Measurements from ENCODE around the gene NPAS3.

NPAS3 gene

GRCh38 chr14:33491112-33491511, 552.4 kb downstream of the NPAS3 start:
- H3K9me2 ChIP-seq (replicated peaks; ENCODE audit: low read depth, low read length) = no peaks in the 10 kb centered on the region

GRCh38 chr14:33492491-33492890, 553.8 kb downstream of the NPAS3 start:
- Histone ChIP-seq H3K9me2 (replicated peaks; ENCODE audit: low read depth, low read length) (no peaks in the 10 kb centered on the region), H3K79me2 (ENCODE audit: insufficient read depth, low read length) (no peaks in the 10 kb centered on the region), H3K9ac (ENCODE audit: low read depth, low read length, poor library complexity, severe bottlenecking) (no peak overlapping the region), H3K9me3 (ENCODE audit: insufficient read depth, low read depth, low read length) (no peaks in the 10 kb centered on the region), H3K4me2 (ENCODE audit: low read depth, low read length, poor library complexity, severe bottlenecking) (no peak overlapping the region), H2AFZ (ENCODE audit: low read length) (no peak overlapping the region), H3F3A (ENCODE audit: low read depth) (no peaks in the 10 kb centered on the region), H3K4me3 (ENCODE audit: low read length, poor library complexity, severe bottlenecking) (no peak overlapping the region), H3K4me1 (ENCODE audit: insufficient read depth, low read length, poor library complexity, severe bottlenecking) (no peaks in the 10 kb centered on the region), H3K27me3 (ENCODE audit: insufficient read depth, low read length, poor library complexity, severe bottlenecking) (no peaks in the 10 kb centered on the region), H4K20me1 (ENCODE audit: insufficient read depth, low read length, poor library complexity, severe bottlenecking) (no peaks in the 10 kb centered on the region), H3K36me3 (ENCODE audit: insufficient read depth, low read length) (no peaks in the 10 kb centered on the region)
- TF ChIP-seq EZH2phosphoT487 (IDR thresholded peaks at IDR 0.05; ENCODE audit: borderline replicate concordance) (no peak), CTCF (conservative IDR thresholded peaks at IDR 0.05; ENCODE audit: low read length) (no peak)

More at GRCh38 chr14:33491112-33491511, 552.4 kb downstream of the NPAS3 start:
- Histone ChIP-seq H3K4me3 (ENCODE audit: low read length, poor library complexity, severe bottlenecking) (no peak overlapping the region), H3F3A (ENCODE audit: low read depth) (no peaks in the 10 kb centered on the region), H3K36me3 (ENCODE audit: insufficient read depth, low read length) (no peaks in the 10 kb centered on the region), H3K4me1 (ENCODE audit: insufficient read depth, low read length, poor library complexity, severe bottlenecking) (peaks cover 7% of the 10 kb centered on the region), H3K27me3 (ENCODE audit: insufficient read depth, low read length, poor library complexity, severe bottlenecking) (no peaks in the 10 kb centered on the region), H3K79me2 (ENCODE audit: insufficient read depth, low read length) (no peaks in the 10 kb centered on the region), H3K9ac (ENCODE audit: low read depth, low read length, poor library complexity, severe bottlenecking) (no peak overlapping the region), H4K20me1 (ENCODE audit: insufficient read depth, low read length, poor library complexity, severe bottlenecking) (no peaks in the 10 kb centered on the region), H3K9me3 (ENCODE audit: insufficient read depth, low read depth, low read length) (no peaks in the 10 kb centered on the region), H2AFZ (ENCODE audit: low read length) (no peak overlapping the region), H3K4me2 (ENCODE audit: low read depth, low read length, poor library complexity, severe bottlenecking) (no peak overlapping the region)
- TF ChIP-seq CTCF (conservative IDR thresholded peaks at IDR 0.05; ENCODE audit: low read length) = no peak
- no peak for TF ChIP-seq EZH2phosphoT487 (IDR thresholded peaks at IDR 0.05; ENCODE audit: borderline replicate concordance)

GRCh38 chr14:33493266-33493665, 554.6 kb downstream of the NPAS3 start:
- H3K36me3 ChIP-seq (ENCODE audit: insufficient read depth, low read length) = no peaks in the 10 kb centered on the region
- TF ChIP-seq EZH2phosphoT487 (IDR thresholded peaks at IDR 0.05; ENCODE audit: borderline replicate concordance) = no peak
- no peak for TF ChIP-seq CTCF (conservative IDR thresholded peaks at IDR 0.05; ENCODE audit: low read length)

More at GRCh38 chr14:33493266-33493665, 554.6 kb downstream of the NPAS3 start:
- H2AFZ ChIP-seq (ENCODE audit: low read length) = no peak overlapping the region
- no peak overlapping the region for H3K4me2 ChIP-seq (ENCODE audit: low read depth, low read length, poor library complexity, severe bottlenecking)
- no peaks in the 10 kb centered on the region for H3K9me3 ChIP-seq (ENCODE audit: insufficient read depth, low read depth, low read length)
- H3K4me1 ChIP-seq (ENCODE audit: insufficient read depth, low read length, poor library complexity, severe bottlenecking) = no peaks in the 10 kb centered on the region
- no peaks in the 10 kb centered on the region for H3K27me3 ChIP-seq (ENCODE audit: insufficient read depth, low read length, poor library complexity, severe bottlenecking)
- no peaks in the 10 kb centered on the region for H3K9me2 ChIP-seq (replicated peaks; ENCODE audit: low read depth, low read length)
- H4K20me1 ChIP-seq (ENCODE audit: insufficient read depth, low read length, poor library complexity, severe bottlenecking) = no peaks in the 10 kb centered on the region
- no peak overlapping the region for H3K4me3 ChIP-seq (ENCODE audit: low read length, poor library complexity, severe bottlenecking)
- no peak overlapping the region for H3K9ac ChIP-seq (ENCODE audit: low read depth, low read length, poor library complexity, severe bottlenecking)
- no peaks in the 10 kb centered on the region for H3K79me2 ChIP-seq (ENCODE audit: insufficient read depth, low read length)
- no peaks in the 10 kb centered on the region for H3F3A ChIP-seq (ENCODE audit: low read depth)

Measured in Loucy (cell line).